AG04450 (cell line): Measurements from ENCODE around the gene SERPINB12. TPM values are rescaled to one million over a fixed set of nuclear protein-coding genes. Genes with fewer than 3 reads are reported as not detected.

Experiments used
- CTCF ChIA-PET: fragments of 300-600, 350-600 bp; formaldehyde crosslinking; extraction: SDS; loops from one replicate; lab custom pipeline; 2022; ENCODE audit warnings: antibody characterized with exemption, inconsistent platforms; lab: Charles Lee
- POLR2A ChIA-PET: fragments of 350-600 bp; formaldehyde crosslinking; extraction: SDS; loops from one replicate; lab custom pipeline; 2021; ENCODE audit warnings: antibody characterized with exemption, inconsistent platforms; lab: Yijun Ruan, JAX
- DNase-seq: peaks from one replicate; pipeline ENCODE4 v3.0.0-alpha.2; 2011; ENCODE audit warnings: low read depth, low spot score
- H3K27ac ChIP-seq: one replicate; pipeline ENCODE4 v1.5.1; 2012; ENCODE audit warnings: low read depth, low read length, control low read depth
- H3K27me3 ChIP-seq: one replicate; pipeline ENCODE4 v1.6.0; 2012; ENCODE audit warnings: low read length; ENCODE audit not compliant: control insufficient read depth, insufficient read depth
- H3K4me3 ChIP-seq: 2 replicates; pipeline ENCODE4 v1.5.1; 2011; ENCODE audit warnings: mild to moderate bottlenecking, low read depth, low read length, control low read depth
- H3K9me3 ChIP-seq: 2 replicates; pipeline ENCODE4 v1.5.1; 2012; ENCODE audit warnings: low read length; ENCODE audit not compliant: control insufficient read depth, insufficient read depth
- polyA minus RNA-seq: library from RNA; depleted of rRNA, polyadenylated mRNA; stranded (reverse); fragments of >200 nt; gene quantifications from 2 replicates; pipeline ENCODE4 v1.2.3, GENCODE V29; 2011; rRNA and poly(A)+ RNA removed
- polyA plus RNA-seq: library from polyadenylated mRNA; depleted of rRNA; stranded (reverse); fragments of >200 nt; gene quantifications from 2 replicates; pipeline ENCODE4 v1.2.3, GENCODE V29; 2011; rRNA removed
- TF ChIP-seq, protein P1 (sequence below): IDR thresholded peaks from 2 replicates; pipeline ENCODE4 v1.5.1; 2011; ENCODE audit warnings: low read depth, low read length, control low read depth, inconsistent platforms

SERPINB12 gene, protein sequence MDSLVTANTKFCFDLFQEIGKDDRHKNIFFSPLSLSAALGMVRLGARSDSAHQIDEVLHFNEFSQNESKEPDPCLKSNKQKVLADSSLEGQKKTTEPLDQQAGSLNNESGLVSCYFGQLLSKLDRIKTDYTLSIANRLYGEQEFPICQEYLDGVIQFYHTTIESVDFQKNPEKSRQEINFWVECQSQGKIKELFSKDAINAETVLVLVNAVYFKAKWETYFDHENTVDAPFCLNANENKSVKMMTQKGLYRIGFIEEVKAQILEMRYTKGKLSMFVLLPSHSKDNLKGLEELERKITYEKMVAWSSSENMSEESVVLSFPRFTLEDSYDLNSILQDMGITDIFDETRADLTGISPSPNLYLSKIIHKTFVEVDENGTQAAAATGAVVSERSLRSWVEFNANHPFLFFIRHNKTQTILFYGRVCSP
- not detected in 2 replicates for polyA plus RNA-seq
- not detected in 2 replicates for polyA minus RNA-seq

DNA sequence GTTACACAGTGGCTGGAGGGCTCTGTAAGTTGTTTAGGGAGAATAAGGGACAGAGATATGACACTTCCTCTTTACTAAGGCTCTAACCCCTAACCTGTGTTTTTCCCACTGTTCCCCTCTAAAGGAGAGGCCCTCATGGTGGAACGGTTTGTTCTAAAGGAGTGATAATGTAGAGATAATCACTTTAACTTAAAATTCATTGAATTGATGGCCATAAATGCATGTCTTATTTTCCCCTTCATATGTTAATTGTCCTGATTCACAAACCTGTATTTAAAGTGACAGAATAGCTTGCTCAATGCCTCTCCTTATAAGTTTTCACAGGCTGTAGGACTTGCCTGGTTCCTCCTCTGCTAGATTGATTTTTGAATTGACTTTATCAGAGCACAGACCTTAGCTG, at the start of gene SERPINB12:
TSS of gene SERPINB12 (plus strand) at position 301 of the 400 bp plus-strand sequence. CDS start 13,791 bp downstream, outside the sequence.
- DNase-seq: no peak
- no peak within 1 kb of the TSS for H3K27ac ChIP-seq
- CTCF ChIA-PET: interaction anchor here (1.0 to 1.2 kb wide), 4 partner anchors 16 to 36 kb away, joined by 3 to 5 read pairs (median 3); no protein-coding TSS in a partner anchor
- POLR2A ChIA-PET: no interaction called here
- no peak within 1 kb of the TSS for H3K4me3 ChIP-seq
- H3K27me3 ChIP-seq: peaks cover 3% of the 10 kb centered on the region
- H3K9me3 ChIP-seq: no peaks in the 10 kb centered on the region
- TF ChIP-seq, protein P1, sequence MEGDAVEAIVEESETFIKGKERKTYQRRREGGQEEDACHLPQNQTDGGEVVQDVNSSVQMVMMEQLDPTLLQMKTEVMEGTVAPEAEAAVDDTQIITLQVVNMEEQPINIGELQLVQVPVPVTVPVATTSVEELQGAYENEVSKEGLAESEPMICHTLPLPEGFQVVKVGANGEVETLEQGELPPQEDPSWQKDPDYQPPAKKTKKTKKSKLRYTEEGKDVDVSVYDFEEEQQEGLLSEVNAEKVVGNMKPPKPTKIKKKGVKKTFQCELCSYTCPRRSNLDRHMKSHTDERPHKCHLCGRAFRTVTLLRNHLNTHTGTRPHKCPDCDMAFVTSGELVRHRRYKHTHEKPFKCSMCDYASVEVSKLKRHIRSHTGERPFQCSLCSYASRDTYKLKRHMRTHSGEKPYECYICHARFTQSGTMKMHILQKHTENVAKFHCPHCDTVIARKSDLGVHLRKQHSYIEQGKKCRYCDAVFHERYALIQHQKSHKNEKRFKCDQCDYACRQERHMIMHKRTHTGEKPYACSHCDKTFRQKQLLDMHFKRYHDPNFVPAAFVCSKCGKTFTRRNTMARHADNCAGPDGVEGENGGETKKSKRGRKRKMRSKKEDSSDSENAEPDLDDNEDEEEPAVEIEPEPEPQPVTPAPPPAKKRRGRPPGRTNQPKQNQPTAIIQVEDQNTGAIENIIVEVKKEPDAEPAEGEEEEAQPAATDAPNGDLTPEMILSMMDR: no peak

DNA sequence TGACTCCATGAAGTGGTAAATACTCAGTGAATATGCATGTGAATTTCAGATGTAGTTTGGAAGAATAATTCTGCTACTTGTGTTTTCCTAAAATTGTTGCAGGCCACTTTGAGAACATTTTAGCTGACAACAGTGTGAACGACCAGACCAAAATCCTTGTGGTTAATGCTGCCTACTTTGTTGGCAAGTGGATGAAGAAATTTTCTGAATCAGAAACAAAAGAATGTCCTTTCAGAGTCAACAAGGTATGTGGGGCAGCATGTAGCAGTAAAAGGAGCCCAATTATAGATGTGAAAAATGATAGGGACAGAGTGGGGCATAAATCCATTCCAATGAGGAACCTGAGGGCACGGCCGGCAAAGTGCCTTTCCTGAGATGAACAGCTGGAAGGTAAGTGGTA, 49.3 kb upstream of the SERPINB12 start:
- no peaks in the 10 kb centered on the region for H3K9me3 ChIP-seq
- peaks cover 8% of the 10 kb centered on the region for H3K27me3 ChIP-seq
- CTCF ChIA-PET: interaction anchor here (1.0 to 2.9 kb wide), 4 partner anchors 10 to 85 kb away, joined by 3 to 13 read pairs (median 8); no protein-coding TSS in a partner anchor
- no peak overlapping the region for H3K27ac ChIP-seq
- DNase-seq: no peak
- POLR2A ChIA-PET: no interaction called here
- H3K4me3 ChIP-seq: no peak overlapping the region
- TF ChIP-seq, protein P1: no peak

DNA sequence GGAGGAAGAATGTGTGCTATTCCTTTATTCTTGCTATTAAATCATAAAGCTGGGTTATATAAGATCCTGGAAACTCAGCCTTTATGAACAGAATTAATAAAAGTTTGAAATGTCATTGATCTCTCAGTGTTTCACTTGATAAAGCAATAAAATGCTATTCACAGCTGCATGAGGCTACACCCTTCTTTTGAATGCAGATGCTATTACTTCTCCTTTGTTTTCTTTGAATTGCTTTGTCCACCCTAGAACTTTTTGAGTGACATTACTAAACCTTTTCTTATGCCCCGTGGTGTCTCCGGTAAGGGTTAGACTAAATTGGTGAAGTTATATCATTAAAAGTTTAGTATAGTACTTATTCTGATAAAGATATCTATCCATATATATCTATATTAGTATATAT, 46.5 kb upstream of the SERPINB12 start:
- H3K4me3 ChIP-seq: no peak overlapping the region
- peaks cover 5% of the 10 kb centered on the region for H3K27me3 ChIP-seq
- TF ChIP-seq, protein P1: no peak
- CTCF ChIA-PET: interaction anchor here (2.3 kb wide), 1 partner anchor 14 kb away, joined by 7 read pairs; no protein-coding TSS in a partner anchor
- H3K27ac ChIP-seq: no peak overlapping the region
- H3K9me3 ChIP-seq: no peaks in the 10 kb centered on the region
- POLR2A ChIA-PET: no interaction called here
- no peak for DNase-seq

DNA sequence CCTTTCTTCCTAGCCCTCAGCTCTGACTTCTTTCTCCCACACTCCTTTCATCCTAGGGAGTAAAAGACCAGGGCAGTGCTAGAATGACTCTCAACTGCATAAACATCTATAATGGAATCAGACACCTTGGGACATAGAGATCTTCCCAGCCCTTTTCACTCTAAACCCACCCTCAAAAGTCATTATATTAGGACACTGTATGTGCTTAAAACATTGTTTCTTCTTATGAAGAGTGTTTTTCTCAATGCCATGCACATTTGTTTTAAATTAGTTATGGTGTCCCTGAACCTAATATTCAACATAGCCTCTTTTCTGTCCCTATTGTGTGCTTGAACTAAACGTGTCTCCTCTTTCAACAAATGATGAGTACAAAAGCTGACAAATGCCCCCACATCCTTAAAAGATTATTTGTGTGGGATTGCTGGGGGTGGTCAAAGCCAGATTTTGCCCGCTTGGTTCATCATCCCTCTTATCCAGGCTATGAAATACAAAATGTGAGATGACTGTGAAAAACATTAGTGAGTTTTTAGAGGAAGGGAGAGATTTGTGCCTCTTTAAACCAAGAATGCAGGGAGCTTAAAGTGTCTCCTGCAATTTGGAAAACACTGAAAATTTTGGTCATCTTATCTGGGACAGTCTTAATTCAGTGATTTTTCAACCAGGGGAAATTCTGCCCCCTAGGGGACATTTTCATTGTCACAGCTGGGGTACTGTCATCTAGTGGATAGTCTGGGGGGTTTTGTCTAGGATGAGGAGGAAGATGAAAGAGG, 36.4 kb upstream of the SERPINB12 start:
- POLR2A ChIA-PET: no interaction called here
- no peak for DNase-seq
- H3K27ac ChIP-seq: no peak overlapping the region
- TF ChIP-seq, protein P1: peak; percentile 60
- CTCF ChIA-PET: interaction anchor here (0.6 to 10.8 kb wide), 13 partner anchors 8 to 489 kb away, joined by 3 to 96 read pairs (median 3); partner anchors contain the start of gene SERPINB12
- H3K9me3 ChIP-seq: no peaks in the 10 kb centered on the region
- H3K27me3 ChIP-seq: no peaks in the 10 kb centered on the region
- H3K4me3 ChIP-seq: no peak overlapping the region
